Upper lobe of left lung (tissue), 4 donors: ENCODE data around the gene CROCC.

Source experiments
- CTCF ChIP-seq, 6 experiments: fragments of 450-650 bp in 4 of 6; fragments of 200-600 bp in 2 of 6; sonication (generic) in 2 of 6; IDR thresholded peaks; one replicate each; pipeline ENCODE4 v1.5.1; 2016 to 2019; ENCODE audit warnings: antibody characterized with exemption in 6 of 6
- EP300 ChIP-seq, 4 donors: sonication (generic); formaldehyde crosslinking; IDR thresholded peaks; one replicate each; pipeline ENCODE4 v1.5.1; 2017; ENCODE audit warnings: antibody characterized with exemption in 4 of 4, control low read depth in 2 of 4
- POLR2A ChIP-seq, 4 donors: fragments of 450-650 bp; IDR thresholded peaks; one replicate each; pipeline ENCODE4 v1.5.1; 2016 to 2017; ENCODE audit warnings: antibody characterized with exemption in 4 of 4, mild to moderate bottlenecking in 2 of 4
- POLR2AphosphoS5 ChIP-seq, 2 donors: sonication (generic); formaldehyde crosslinking; IDR thresholded peaks; one replicate each; pipeline ENCODE4 v1.5.1; 2017; ENCODE audit warnings: antibody characterized with exemption in 2 of 2

GRCh38 chr1:16967095-16967575 lies 45.4 kb downstream of the CROCC start:
- TF ChIP-seq EP300 (IDR thresholded peaks at IDR 0.05) (no peak), CTCF (IDR thresholded peaks at IDR 0.05) (no peak), POLR2A (IDR thresholded peaks at IDR 0.05) (no peak), POLR2AphosphoS5 (IDR thresholded peaks at IDR 0.05) (no peak)
